GM12873 (cell line): ENCODE data around the gene SUGP2.

Source experiments
- TF ChIP-seq, protein P1 (sequence below): IDR thresholded peaks from 2 replicates; pipeline ENCODE4 v1.5.1; 2012; ENCODE audit warnings: low read depth, mild to moderate bottlenecking, moderate library complexity, low read length, control low read depth; ENCODE audit not compliant: insufficient read depth; ENCODE audit errors: missing control alignments

SUGP2 gene

DNA sequence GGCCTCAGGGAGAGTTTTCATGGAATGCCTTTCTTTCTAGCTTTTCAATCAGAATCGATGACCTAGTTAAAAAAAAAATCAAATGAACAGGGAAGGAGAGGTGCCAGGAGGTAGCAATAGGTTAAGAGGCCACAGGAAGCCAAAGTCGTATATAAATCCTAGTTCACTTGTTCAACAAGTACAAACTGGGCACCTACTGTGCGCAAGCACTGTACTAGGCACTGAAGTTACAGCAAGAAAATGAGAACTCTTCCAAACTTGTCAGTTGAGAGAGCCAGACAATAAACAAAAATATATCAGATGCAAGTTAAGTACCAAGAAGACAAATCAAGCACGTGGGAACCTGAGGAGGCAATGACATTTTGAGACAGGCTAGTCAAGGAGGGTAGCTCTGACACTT lies 6.1 kb downstream of the SUGP2 start:
- TF ChIP-seq, protein P1, sequence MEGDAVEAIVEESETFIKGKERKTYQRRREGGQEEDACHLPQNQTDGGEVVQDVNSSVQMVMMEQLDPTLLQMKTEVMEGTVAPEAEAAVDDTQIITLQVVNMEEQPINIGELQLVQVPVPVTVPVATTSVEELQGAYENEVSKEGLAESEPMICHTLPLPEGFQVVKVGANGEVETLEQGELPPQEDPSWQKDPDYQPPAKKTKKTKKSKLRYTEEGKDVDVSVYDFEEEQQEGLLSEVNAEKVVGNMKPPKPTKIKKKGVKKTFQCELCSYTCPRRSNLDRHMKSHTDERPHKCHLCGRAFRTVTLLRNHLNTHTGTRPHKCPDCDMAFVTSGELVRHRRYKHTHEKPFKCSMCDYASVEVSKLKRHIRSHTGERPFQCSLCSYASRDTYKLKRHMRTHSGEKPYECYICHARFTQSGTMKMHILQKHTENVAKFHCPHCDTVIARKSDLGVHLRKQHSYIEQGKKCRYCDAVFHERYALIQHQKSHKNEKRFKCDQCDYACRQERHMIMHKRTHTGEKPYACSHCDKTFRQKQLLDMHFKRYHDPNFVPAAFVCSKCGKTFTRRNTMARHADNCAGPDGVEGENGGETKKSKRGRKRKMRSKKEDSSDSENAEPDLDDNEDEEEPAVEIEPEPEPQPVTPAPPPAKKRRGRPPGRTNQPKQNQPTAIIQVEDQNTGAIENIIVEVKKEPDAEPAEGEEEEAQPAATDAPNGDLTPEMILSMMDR, result no peak

DNA sequence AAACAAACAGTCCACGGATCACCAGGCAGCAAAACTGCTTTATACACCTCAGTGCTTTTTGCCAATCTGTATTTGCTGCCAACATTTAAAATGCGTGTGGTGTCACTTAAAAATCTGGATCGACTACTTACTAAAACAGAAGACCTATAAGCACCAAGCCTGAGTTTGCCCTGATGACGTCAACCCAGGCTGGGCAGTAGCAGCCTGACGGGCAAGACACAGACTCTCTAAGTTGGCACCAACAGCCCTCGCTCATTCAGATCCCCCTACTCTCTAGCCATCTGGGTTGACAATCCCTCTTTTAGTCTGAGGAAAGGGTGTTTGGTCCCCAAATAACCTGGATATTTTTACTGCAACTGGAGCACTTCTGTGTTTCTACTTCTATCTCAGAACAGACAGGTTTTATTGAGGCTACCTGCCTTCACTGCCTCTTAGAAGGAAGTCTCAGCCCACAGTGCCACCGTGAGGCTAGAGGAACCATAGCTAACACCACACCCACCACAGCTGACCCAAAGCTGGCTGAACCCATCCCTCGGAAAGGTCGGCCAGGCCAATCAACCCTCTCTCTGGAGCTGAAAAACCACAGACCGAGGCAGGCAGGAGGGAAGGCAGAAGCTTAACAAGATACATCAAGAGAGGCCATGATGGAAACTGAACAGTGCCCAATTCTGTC lies 6.9 kb downstream of the SUGP2 start:
- TF ChIP-seq, protein P1, result peak; percentile 25

DNA sequence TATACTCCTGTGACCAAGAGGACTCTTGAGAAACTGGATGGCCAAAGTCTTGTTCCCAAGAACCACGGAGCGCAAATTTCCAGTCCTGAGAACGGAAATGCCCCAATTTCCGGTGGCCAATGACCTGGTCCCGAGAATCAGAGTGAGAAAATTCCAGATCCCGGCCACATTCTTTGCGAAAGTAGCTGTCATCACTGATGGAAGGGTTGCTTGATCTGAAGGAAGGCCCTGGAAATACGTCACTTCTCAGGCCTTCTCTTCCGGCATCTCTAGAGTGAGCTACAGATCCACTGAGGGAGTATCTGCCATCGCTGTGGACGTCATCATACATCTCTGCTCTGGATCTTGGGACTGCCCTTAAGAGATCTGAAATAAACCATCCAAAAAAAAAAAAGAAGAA lies 7.5 kb downstream of the SUGP2 start:
- TF ChIP-seq, protein P1, result no peak

DNA sequence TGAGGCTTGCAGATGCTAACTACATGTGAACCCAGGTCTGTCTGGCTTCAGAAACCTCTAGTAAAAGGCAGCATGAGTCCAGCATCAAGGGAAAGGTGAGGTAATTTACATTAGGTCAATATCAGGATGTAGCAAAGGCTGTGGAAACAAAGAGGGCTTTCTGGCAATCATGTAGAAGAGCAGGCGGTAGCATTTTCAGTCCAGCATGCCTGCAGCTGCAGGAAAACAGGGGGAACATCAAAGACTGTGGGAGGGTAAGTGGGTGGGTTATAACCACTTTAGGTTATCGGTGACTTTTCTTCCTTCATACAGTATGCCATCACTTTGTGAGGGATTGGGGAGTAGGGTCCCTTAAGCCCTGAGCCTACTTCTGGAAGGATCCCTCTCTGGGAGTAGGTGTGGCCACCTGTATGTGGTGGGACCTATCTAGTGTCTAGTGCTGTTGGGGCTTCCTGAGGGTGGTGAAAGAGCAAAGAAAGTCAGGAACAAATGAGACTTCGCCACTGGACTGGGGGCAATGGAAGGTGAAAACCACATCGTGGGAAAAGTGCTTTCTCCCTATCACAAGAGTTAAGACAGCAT lies 10.8 kb downstream of the SUGP2 start:
- TF ChIP-seq, protein P1, result no peak

DNA sequence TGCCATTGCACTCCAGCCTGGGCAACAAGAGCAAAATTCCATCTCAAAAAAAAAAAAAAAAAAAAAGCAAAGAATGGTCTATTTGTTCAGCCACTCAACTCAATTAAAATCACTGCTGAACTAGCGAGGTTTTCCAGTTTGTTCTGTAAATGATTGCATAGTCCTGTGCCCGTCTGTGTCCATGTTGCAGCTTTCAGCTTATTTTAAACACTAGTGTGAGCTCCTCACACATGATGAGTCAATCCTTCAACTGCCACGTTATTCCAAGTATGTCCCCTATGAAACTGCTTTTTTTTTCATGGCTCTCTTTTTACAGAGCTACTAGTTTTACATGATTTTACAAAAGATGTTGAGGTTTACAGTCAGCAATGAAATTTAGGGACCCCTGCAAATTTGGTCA lies 12.2 kb downstream of the SUGP2 start:
- TF ChIP-seq, protein P1, result no peak

DNA sequence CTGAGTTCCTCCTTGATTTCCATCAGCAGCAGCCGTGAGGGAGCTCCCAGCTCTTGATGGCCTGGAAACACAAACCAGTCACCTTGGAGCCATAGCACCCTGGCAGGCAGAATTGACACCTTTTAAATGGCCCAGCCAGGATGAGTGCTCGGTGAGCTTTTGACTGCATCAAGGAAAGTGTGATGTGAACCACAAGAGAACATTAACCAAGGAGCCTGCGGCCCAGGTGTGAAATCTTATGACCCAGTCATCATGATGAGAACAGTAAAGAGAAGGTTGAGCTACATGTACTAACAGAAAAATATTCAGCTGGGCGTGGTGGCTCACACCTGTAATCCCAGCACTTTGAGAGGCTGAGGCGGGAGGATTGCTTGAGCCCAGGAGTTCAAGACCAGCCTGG lies 22.8 kb downstream of the SUGP2 start:
- TF ChIP-seq, protein P1, result no peak

DNA sequence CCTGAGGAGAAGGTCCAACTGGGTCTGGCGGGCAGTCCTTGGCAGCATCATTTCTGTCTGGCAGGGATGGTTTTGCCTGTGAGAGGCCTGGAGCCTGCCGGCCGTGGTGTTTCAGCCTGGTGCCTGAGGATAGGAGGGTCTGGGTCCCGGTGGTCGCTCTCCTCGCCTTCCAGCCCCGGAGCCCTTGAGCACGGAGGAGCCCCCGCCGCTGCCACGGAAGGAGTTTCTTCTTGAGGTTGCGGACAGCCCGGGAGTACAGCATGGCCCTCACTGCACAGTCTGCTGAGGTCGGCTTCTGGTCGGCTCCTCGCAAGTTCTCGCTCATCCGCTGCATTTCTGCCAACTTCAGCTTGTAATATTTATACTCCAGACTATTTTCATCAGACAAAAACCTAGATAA lies 23.4 kb downstream of the SUGP2 start:
- TF ChIP-seq, protein P1, result no peak
